ENCODE data around the gene PRDM16. TPM values are rescaled to one million over a fixed set of nuclear protein-coding genes. Genes with fewer than 3 reads are reported as not detected.

Gene PRDM16
- total and polyA plus RNA-seq, 3 donors from 2014 or later, result 2.1 to 5.6 (median 4.7) TPM

GRCh38 chr1:3234956-3235355 is 166.0 kb downstream of the PRDM16 start:
- 91 to 96% methylated on average over 12 to 14 of the region's 14 CpGs for WGBS, 2 donors
- Histone ChIP-seq H3K36me3 (ENCODE audit: low read depth, missing control alignments) (no peaks in the 10 kb centered on the region), H3K27ac (no peak overlapping the region), H3K27me3 (no peaks in the 10 kb centered on the region), H3K9me3 (no peaks in the 10 kb centered on the region), H3K4me3 (no peak overlapping the region), H3K4me1 (no peaks in the 10 kb centered on the region)
- TF ChIP-seq CTCF (IDR thresholded peaks at IDR 0.05) (no peak), POLR2A (IDR thresholded peaks at IDR 0.05) (no peak)
- DNase-seq, result no peak
- intact Hi-C loops (cut with DNase I; ENCODE audit: low total_unique reads), result no loop called here

GRCh38 chr1:3235496-3235895 is 166.5 kb downstream of the PRDM16 start:
- Histone ChIP-seq H3K36me3 (ENCODE audit: low read depth, missing control alignments) (no peaks in the 10 kb centered on the region), H3K9me3 (no peaks in the 10 kb centered on the region), H3K27me3 (no peaks in the 10 kb centered on the region), H3K4me1 (no peaks in the 10 kb centered on the region), H3K27ac (no peak overlapping the region), H3K4me3 (no peak overlapping the region)
- TF ChIP-seq CTCF (IDR thresholded peaks at IDR 0.05) (no peak), POLR2A (IDR thresholded peaks at IDR 0.05) (no peak)
- intact Hi-C loops (cut with DNase I; ENCODE audit: low total_unique reads), result no loop called here
- WGBS, 2 donors, result 95 to 96% methylated on average over 7 to 15 of the region's 15 CpGs
- no peak for DNase-seq

- H3K27me3 ChIP-seq, result no peaks in the 10 kb centered on the region
These were observed 167.4 kb downstream of the PRDM16 start for GRCh38 chr1:3236361-3236760.

GRCh38 chr1:3236955-3237354 is 168.0 kb downstream of the PRDM16 start:
- H3K27me3 ChIP-seq, result no peaks in the 10 kb centered on the region
- no peaks in the 10 kb centered on the region for H3K36me3 ChIP-seq (ENCODE audit: low read depth, missing control alignments)
- no peak overlapping the region for H3K4me3 ChIP-seq
- no peak for DNase-seq
- WGBS, 2 donors, result 82 to 94% methylated on average over 3 to 7 of the region's 7 CpGs
- intact Hi-C loops (cut with DNase I; ENCODE audit: low total_unique reads), result no loop called here
- TF ChIP-seq POLR2A (IDR thresholded peaks at IDR 0.05) (no peak), CTCF (IDR thresholded peaks at IDR 0.05) (no peak)
- no peaks in the 10 kb centered on the region for H3K9me3 ChIP-seq
- no peak overlapping the region for H3K27ac ChIP-seq
- no peaks in the 10 kb centered on the region for H3K4me1 ChIP-seq

More at GRCh38 chr1:3236361-3236760, 167.4 kb downstream of the PRDM16 start:
- no peak overlapping the region for H3K27ac ChIP-seq
- H3K4me3 ChIP-seq, result no peak overlapping the region
- TF ChIP-seq CTCF (IDR thresholded peaks at IDR 0.05), result no peak
- TF ChIP-seq POLR2A (IDR thresholded peaks at IDR 0.05), result no peak
- H3K9me3 ChIP-seq, result no peaks in the 10 kb centered on the region
- DNase-seq, result no peak
- no peaks in the 10 kb centered on the region for H3K4me1 ChIP-seq
- no peaks in the 10 kb centered on the region for H3K36me3 ChIP-seq (ENCODE audit: low read depth, missing control alignments)
- intact Hi-C loops (cut with DNase I; ENCODE audit: low total_unique reads), result no loop called here
- WGBS, 2 donors, result 94 to 95% methylated on average over 4 to 9 of the region's 9 CpGs

- Histone ChIP-seq H3K27ac (no peak overlapping the region), H3K4me1 (no peaks in the 10 kb centered on the region), H3K9me3 (no peaks in the 10 kb centered on the region), H3K36me3 (ENCODE audit: low read depth, missing control alignments) (no peaks in the 10 kb centered on the region), H3K27me3 (no peaks in the 10 kb centered on the region), H3K4me3 (no peak overlapping the region)
- intact Hi-C loops (cut with DNase I; ENCODE audit: low total_unique reads), result no loop called here
- 91 to 93% methylated on average over 8 to 15 of the region's 15 CpGs for WGBS, 2 donors
- DNase-seq, result no peak
- no peak for TF ChIP-seq POLR2A (IDR thresholded peaks at IDR 0.05)
- TF ChIP-seq CTCF (IDR thresholded peaks at IDR 0.05), result no peak
These were observed 168.6 kb downstream of the PRDM16 start for GRCh38 chr1:3237570-3237969.

Data from testis (tissue), 3 donors.